OCI-LY1 (cell line): Measurements from ENCODE around the gene SLC43A2.

Experiments used
- EZH2 ChIP-seq: fragments of 200-600 bp; sonication (generic), shearing (Covaris generic); IDR thresholded peaks from 2 replicates; pipeline ENCODE4 v1.8.0; 2017; ENCODE audit warnings: borderline replicate concordance, mixed run types, mild to moderate bottlenecking, antibody characterized with exemption, low read length, moderate library complexity, mixed read lengths
- TF ChIP-seq, protein P1 (sequence below): fragments of 200-600 bp; sonication (generic), shearing (Covaris generic); IDR thresholded peaks from 2 replicates; pipeline ENCODE4 v1.5.1; 2017; ENCODE audit warnings: mild to moderate bottlenecking, antibody characterized with exemption, low read length, moderate library complexity, mixed read lengths

DNA sequence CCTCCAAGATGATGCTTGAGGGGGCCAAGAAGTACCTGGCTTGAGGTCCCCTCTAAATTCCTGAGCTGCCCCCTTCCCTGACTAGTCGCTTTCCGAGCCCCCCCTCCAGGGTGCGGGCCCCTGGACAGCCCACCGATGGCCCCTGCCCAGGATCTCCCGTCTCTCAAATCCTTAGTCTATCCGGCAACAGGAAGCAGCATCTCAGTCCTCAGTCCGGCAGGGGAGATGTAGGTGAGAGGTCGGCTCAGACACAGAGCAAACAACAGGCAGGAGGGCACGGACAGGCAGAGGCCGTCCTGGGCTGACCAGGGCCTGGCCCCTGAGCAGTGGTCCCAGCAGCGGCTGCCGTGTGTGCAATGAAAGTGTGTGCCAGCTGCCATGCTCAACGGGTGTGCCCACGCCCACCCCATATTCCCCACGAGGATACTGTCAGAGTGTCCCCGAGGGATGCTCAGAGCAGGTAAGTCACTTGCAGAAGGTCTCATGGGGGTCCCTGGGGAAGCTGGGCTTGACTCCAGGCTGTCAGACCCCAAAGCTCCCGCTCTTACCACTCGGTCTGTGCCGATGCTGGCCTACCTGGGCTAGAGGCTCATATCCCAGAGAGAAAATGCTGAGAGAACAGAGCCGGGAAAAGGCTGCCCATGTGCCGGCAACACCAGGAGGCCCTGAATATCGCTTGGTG, 7.2 kb downstream of the SLC43A2 start:
- TF ChIP-seq, protein P1, sequence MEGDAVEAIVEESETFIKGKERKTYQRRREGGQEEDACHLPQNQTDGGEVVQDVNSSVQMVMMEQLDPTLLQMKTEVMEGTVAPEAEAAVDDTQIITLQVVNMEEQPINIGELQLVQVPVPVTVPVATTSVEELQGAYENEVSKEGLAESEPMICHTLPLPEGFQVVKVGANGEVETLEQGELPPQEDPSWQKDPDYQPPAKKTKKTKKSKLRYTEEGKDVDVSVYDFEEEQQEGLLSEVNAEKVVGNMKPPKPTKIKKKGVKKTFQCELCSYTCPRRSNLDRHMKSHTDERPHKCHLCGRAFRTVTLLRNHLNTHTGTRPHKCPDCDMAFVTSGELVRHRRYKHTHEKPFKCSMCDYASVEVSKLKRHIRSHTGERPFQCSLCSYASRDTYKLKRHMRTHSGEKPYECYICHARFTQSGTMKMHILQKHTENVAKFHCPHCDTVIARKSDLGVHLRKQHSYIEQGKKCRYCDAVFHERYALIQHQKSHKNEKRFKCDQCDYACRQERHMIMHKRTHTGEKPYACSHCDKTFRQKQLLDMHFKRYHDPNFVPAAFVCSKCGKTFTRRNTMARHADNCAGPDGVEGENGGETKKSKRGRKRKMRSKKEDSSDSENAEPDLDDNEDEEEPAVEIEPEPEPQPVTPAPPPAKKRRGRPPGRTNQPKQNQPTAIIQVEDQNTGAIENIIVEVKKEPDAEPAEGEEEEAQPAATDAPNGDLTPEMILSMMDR = no peak
- TF ChIP-seq EZH2 = no peak
